ENCODE results near the gene ESRRA.
"Not testable (repeated sequence)": the region's sequence is repeated elsewhere in the genome, so short reads cannot be mapped to it uniquely, and the experiment has no call there.

The ESRRA gene

GRCh38 chr11:64292460-64293254 lies 12.7 kb upstream of the ESRRA start:
- DNase-seq, result no peak

GRCh38 chr11:64294774-64295173 lies 10.6 kb upstream of the ESRRA start:
- DNase-seq, result no peak

DNA sequence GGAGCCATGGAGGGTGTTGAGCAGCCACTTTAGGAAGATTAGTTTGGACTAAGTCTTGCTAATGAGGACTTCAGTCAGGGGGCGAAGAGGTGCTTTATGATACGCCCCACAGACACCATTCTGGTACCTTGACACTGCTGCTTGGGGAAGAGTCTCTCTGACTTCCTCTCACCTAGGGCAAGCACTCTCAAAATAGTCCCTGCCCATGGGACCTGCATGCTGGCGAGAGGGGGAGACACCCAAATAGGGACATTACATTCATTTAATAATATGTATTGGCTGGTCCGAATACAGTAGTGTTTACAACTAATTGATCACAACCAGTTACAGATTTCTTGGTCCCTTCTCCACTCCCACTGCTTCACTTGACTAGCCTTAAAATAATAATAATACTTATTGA lies 9.6 kb upstream of the ESRRA start:
- no peak for DNase-seq

DNA sequence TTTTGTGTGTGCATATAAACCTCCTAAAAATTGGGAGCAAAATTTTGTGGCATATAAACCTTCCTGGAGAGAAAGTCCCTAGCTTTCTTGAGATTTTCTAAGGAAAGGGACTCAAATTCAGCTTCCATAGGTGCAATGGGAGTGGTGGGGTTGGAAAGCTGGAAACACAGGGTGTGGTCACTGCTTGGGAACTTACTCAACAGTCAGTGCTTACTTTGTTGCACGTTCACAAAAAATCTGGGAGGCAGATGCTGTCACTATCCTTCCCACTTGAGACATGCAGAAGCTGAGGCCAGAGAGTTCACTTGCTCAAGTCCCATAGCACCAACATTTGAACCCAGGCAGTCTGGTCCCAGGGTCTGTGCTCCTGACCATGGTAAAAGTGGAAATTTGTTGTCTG lies 9.1 kb upstream of the ESRRA start:
- no peak for DNase-seq

DNA sequence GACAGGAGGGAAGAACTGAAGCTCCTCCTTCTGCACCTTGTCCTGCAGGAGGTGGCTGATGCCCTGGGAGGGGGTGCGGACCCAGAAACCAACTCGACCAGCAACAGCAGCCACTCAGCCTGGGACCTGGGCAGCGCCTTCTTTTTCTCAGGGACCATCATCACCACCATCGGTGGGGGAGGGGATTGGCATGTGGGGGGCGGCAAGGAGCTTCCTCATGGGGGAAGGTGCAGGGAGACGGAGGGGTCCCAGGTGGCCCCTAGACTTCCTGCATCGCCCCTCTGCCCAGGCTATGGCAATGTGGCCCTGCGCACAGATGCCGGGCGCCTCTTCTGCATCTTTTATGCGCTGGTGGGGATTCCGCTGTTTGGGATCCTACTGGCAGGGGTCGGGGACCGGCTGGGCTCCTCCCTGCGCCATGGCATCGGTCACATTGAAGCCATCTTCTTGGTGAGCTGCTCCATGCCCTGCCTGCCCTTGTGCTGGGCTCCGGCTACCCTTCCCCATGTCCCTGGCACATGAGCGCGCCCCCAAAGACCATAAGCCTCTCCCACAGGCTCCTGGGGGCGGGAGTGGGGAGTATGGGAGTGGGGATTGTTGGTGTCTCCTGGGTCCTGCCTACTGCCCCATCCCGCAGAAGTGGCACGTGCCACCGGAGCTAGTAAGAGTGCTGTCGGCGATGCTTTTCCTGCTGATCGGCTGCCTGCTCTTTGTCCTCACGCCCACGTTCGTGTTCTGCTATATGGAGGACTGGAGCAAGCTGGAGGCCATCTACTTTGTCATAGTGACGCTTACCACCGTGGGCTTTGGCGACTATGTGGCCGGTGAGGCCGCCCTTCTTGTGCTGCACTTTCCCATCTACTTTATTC lies 8.3 kb upstream of the ESRRA start:
- DNase-seq, result no peak

DNA sequence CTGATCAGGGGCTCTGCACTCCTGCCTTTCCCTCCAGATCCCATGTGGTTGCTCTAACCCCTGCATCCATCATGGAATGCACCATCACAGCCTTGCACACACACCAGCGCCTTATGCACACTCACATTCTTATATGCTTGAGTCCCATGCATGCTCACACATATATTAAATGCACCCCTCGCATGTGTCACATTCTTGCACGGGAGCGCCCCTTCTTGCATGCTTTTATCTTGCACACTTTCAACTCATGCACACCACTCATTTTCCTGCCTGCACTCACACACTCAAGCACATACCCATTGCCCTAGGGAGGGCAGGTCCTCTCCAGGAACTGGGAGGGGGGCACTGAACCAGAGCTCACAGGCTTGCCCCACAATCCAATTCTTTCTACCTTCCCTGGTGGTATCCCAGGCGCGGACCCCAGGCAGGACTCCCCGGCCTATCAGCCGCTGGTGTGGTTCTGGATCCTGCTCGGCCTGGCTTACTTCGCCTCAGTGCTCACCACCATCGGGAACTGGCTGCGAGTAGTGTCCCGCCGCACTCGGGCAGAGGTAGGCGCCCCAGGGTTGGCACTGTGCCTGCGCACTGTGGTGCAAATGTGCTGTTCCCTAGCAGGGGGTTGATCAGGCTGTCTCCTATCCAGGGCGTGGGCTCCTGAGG lies 7.5 kb upstream of the ESRRA start:
- no peak for DNase-seq

DNA sequence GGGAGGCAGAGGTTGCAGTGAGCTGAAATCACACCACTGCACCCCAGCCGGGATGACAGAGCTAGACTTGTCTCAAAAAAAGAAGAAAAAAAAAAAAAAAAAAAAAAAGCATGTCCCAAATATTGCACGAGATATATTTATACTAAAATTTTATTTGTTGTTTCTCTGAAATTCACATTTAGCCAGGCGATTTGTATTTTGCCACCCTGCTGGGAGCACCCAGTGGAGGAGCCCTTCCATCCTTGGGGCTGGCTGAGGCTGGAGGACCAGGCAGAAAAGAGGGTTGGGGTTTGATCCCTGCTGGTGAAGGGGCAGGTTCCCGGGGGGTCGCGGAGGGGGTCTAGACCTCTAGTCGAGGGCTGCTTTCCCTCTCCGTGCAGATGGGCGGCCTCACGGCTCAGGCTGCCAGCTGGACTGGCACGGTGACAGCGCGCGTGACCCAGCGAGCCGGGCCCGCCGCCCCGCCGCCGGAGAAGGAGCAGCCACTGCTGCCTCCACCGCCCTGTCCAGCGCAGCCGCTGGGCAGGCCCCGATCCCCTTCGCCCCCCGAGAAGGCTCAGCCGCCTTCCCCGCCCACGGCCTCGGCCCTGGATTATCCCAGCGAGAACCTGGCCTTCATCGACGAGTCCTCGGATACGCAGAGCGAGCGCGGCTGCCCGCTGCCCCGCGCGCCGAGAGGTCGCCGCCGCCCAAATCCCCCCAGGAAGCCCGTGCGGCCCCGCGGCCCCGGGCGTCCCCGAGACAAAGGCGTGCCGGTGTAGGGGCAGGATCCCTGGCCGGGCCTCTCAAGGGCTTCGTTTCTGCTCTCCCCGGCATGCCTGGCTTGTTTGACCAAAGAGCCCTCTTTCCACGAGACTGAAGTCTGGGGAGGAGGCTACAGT lies 6.1 kb upstream of the ESRRA start:
- peak in 2 of 3 experiments; percentile 50 to 59 for DNase-seq

- peak in 1 of 3 experiments; percentile 46 for DNase-seq
Measured at GRCh38 chr11:64299847-64300648, 5.3 kb upstream of the ESRRA start, which contains the start of gene CATSPERZ. Gene CATSPERZ (plus strand): TSS chr11:64300358. CDS start chr11:64300411, 53 bp downstream.

- no peak for DNase-seq
Measured at GRCh38 chr11:64303109-64304031, 2.0 kb upstream of the ESRRA start.

DNA sequence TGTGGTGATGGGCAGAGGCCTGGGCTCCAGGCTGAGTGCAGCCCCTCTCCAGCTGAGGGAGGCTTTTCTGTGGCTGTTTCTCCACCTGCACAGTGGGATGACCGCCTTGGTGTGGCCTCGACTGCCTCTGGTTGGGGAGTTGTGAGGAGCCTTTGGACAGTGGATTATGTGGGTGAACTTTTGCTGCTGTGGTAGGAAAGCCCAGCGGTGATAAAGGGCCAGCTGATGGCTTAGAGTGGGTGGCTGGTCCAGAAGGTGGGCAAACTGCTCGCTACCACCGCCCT lies 1.4 kb upstream of the ESRRA start:
- no peak for DNase-seq

GRCh38 chr11:64304316-64305072 lies 830 bp upstream of the ESRRA start:
- DNase-seq, result peak; percentile 86 to 95 (median 91)

- peak; percentile 10 to 80 (median 71) for DNase-seq
Measured at GRCh38 chr11:64305691-64306562, 603 bp downstream of the ESRRA start.

DNA sequence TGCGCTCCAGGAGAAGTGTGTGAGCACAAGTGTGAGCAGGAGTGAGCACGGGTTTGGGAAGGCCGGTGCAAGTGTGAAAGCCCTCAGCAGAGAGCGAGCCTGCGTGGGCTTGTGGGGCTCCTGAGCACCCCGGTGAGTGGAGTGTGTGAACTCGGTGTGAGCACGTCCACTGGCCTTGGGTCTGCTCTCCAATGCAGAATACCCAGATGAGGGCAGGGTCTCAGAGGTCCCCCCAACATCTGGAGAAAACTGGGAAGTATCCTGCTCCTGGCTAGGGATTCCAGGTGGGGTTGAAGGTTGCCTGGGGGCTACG lies 1.2 kb downstream of the ESRRA start:
- DNase-seq, result no peak

DNA sequence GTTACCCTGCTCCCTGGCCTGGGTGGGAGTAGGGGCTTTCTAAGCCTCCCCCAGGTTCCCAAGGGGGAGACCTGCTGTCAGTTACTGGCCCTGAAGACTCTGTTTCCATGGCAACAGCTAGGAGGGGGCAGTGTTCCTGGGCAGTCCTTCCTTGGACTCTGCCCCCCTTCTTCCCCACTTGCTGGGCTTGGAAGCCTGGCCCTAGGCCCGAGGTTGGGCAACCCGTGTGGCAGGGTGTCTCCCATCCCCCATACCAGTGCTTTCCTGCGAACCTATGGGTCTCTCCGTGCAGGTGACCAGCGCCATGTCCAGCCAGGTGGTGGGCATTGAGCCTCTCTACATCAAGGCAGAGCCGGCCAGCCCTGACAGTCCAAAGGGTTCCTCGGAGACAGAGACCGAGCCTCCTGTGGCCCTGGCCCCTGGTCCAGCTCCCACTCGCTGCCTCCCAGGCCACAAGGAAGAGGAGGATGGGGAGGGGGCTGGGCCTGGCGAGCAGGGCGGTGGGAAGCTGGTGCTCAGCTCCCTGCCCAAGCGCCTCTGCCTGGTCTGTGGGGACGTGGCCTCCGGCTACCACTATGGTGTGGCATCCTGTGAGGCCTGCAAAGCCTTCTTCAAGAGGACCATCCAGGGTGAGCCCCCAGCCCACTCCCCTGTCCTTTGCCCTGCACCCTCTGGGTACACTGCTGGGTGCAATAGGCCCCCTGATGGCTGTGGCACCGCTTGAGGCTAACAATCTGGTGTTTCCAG lies 1.7 kb downstream of the ESRRA start:
- peak in 2 of 3 experiments; percentile 36 to 39 for DNase-seq

- DNase-seq, result not testable (repeated sequence)
Measured at GRCh38 chr11:64307795-64308194, 2.5 kb downstream of the ESRRA start.

DNA sequence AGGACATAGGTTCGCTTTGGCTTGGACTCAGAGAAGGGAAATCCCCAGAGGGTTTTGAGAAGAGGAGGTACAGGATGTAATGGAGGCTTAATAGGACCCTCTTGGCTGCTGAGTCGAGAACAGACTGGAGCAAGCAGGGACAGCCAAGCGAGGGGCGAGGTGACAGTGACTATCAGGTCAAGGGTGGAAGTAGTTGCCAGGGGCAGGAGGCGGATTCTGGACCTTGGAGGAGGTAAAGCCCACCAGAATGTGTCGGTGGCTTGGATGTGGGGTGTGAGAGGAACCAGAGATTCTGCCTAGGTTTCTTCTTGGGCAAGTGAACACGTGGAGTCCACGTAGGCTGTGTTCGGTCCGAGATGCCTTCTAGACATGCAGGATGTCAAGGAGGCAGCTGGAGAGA lies 7.6 kb downstream of the ESRRA start:
- DNase-seq, result no peak

GRCh38 chr11:64313491-64314145 lies 8.3 kb downstream of the ESRRA start:
- no peak for DNase-seq
